ENCODE results near the gene NFIA. TPM values are rescaled to one million over a fixed set of nuclear protein-coding genes. Genes with fewer than 3 reads are reported as not detected.

The NFIA gene
- total and polyA plus RNA-seq, 12 donors: 11.2 to 117 (median 92.5) TPM

GRCh38 chr1:61241411-61241838 lies 159.1 kb downstream of the NFIA start:
- intact Hi-C loops (cut with DNase I): loop anchor here in 1 of 10 donors (5.0 kb wide), 1 partner anchor 211 kb away; no protein-coding TSS in a partner anchor

GRCh38 chr1:61241973-61242381 lies 159.6 kb downstream of the NFIA start:
- Histone ChIP-seq H3K9me3 (peaks cover 0 to 9% (median 0%) of the 10 kb centered on the region in 11 donors), H3K4me1 (peaks cover 0 to 65% (median 57%) of the 10 kb centered on the region in 9 donors), H3K27me3 (no peaks in the 10 kb centered on the region), H3K4me3 (peak overlapping the region in 7 of 10 donors; percentile 6 to 39 (median 34)), H3K36me3 (no peaks in the 10 kb centered on the region), H3K27ac (peak overlapping the region; percentile 49 to 91 (median 78))
- 23 to 27% methylated on average over 2 of the region's 2 CpGs for WGBS, 2 donors
- DNase-seq (no peak), ATAC-seq (peak; percentile 31 to 67 (median 58))
- intact Hi-C loops (cut with DNase I): loop anchor here in 1 of 10 donors (5.0 kb wide), 1 partner anchor 210 kb away; no protein-coding TSS in a partner anchor
- TF ChIP-seq CTCF (IDR thresholded peaks at IDR 0.05): no peak

More at GRCh38 chr1:61241411-61241838, 159.1 kb downstream of the NFIA start:
- Histone ChIP-seq H3K4me3 (peak overlapping the region in 8 of 10 donors; percentile 6 to 39 (median 28)), H3K36me3 (no peaks in the 10 kb centered on the region), H3K4me1 (peaks cover 0 to 65% (median 57%) of the 10 kb centered on the region in 9 donors), H3K27me3 (no peaks in the 10 kb centered on the region), H3K9me3 (peaks cover 0 to 8% (median 0%) of the 10 kb centered on the region in 11 donors), H3K27ac (peak overlapping the region; percentile 49 to 91 (median 78))
- no peak for TF ChIP-seq CTCF (IDR thresholded peaks at IDR 0.05)
- ATAC-seq (peak; percentile 43 to 84 (median 76)), DNase-seq (peak; percentile 25 to 42)
- WGBS, 2 donors: 5 to 12% methylated on average over 4 of the region's 4 CpGs

- no peaks in the 10 kb centered on the region for H3K27me3 ChIP-seq
- intact Hi-C loops (cut with DNase I): loop anchor here in 1 of 10 donors (5.0 kb wide), 1 partner anchor 208 kb away; no protein-coding TSS in a partner anchor
- H3K4me1 ChIP-seq: peaks cover 0 to 71% (median 57%) of the 10 kb centered on the region in 9 donors
- no peak overlapping the region for H3K4me3 ChIP-seq
- peak overlapping the region in 8 of 10 donors; percentile 3 to 91 (median 30) for H3K27ac ChIP-seq
- H3K9me3 ChIP-seq: peaks cover 0 to 9% (median 0%) of the 10 kb centered on the region in 11 donors
- ATAC-seq (peak in 5 of 8 donors; percentile 15 to 64 (median 22)), DNase-seq (no peak)
- no peaks in the 10 kb centered on the region for H3K36me3 ChIP-seq
- 28 to 42% methylated on average over 1 of the region's 1 CpG for WGBS, 2 donors
- no peak for TF ChIP-seq CTCF (IDR thresholded peaks at IDR 0.05)
These were observed 161.8 kb downstream of the NFIA start for GRCh38 chr1:61244114-61244513.

GRCh38 chr1:61245696-61246400 lies 163.5 kb downstream of the NFIA start:
- Histone ChIP-seq H3K27me3 (no peaks in the 10 kb centered on the region), H3K9me3 (peaks cover 0 to 9% (median 0%) of the 10 kb centered on the region in 11 donors), H3K27ac (no peak overlapping the region), H3K4me1 (peaks cover 0 to 73% (median 61%) of the 10 kb centered on the region in 9 donors), H3K4me3 (no peak overlapping the region), H3K36me3 (no peaks in the 10 kb centered on the region)
- no peak for TF ChIP-seq CTCF (IDR thresholded peaks at IDR 0.05)
- WGBS, 2 donors: 85 to 87% methylated on average over 7 of the region's 7 CpGs
- ATAC-seq (no peak), DNase-seq (no peak)
- intact Hi-C loops (cut with DNase I): no loop called here
